ENCODE results near the gene ISG20.

The ISG20 gene

GRCh38 chr15:88684345-88684744 is 45.5 kb downstream of the ISG20 start:
- no peak for DNase-seq (ENCODE audit: low read depth in 2 of 2)

GRCh38 chr15:88686166-88686565 is 47.4 kb downstream of the ISG20 start:
- no peak for DNase-seq (ENCODE audit: low read depth in 2 of 2)

GRCh38 chr15:88688394-88688933 is 49.6 kb downstream of the ISG20 start:
- no peak for DNase-seq (ENCODE audit: low read depth in 2 of 2)

- DNase-seq (ENCODE audit: low read depth in 2 of 2): no peak
Observed at GRCh38 chr15:88690331-88690730, 51.5 kb downstream of the ISG20 start.

GRCh38 chr15:88693191-88693590 is 54.4 kb downstream of the ISG20 start:
- DNase-seq (ENCODE audit: low read depth in 2 of 2): no peak

GRCh38 chr15:88695101-88695500 is 56.3 kb downstream of the ISG20 start:
- no peak for DNase-seq (ENCODE audit: low read depth in 2 of 2)

- DNase-seq (ENCODE audit: low read depth in 2 of 2): no peak
Observed at GRCh38 chr15:88695691-88696251, 57.0 kb downstream of the ISG20 start.

- DNase-seq (ENCODE audit: low read depth in 2 of 2): no peak
Observed at GRCh38 chr15:88696254-88696653, 57.4 kb downstream of the ISG20 start.

GRCh38 chr15:88697276-88697675 is 58.5 kb downstream of the ISG20 start:
- no peak for DNase-seq (ENCODE audit: low read depth in 2 of 2)

GRCh38 chr15:88699861-88700260 is 61.0 kb downstream of the ISG20 start:
- no peak for DNase-seq (ENCODE audit: low read depth in 2 of 2)

GRCh38 chr15:88700716-88701115 is 61.9 kb downstream of the ISG20 start:
- DNase-seq (ENCODE audit: low read depth in 2 of 2): no peak

GRCh38 chr15:88701561-88702095 is 62.8 kb downstream of the ISG20 start:
- no peak for DNase-seq (ENCODE audit: low read depth in 2 of 2)

GRCh38 chr15:88702983-88703382 is 64.2 kb downstream of the ISG20 start:
- DNase-seq (ENCODE audit: low read depth in 2 of 2): no peak

- no peak for DNase-seq (ENCODE audit: low read depth in 2 of 2)
Observed at GRCh38 chr15:88703533-88703932, 64.7 kb downstream of the ISG20 start.

- DNase-seq (ENCODE audit: low read depth in 2 of 2): no peak
Observed at GRCh38 chr15:88704791-88705768, 66.3 kb downstream of the ISG20 start.

- DNase-seq (ENCODE audit: low read depth in 2 of 2): no peak
Observed at GRCh38 chr15:88705769-88706165, 67.0 kb downstream of the ISG20 start.
